ENCODE data around the gene ATF4. TPM values are rescaled to one million over a fixed set of nuclear protein-coding genes. Genes with fewer than 3 reads are reported as not detected.

The ATF4 gene
- total RNA-seq, 1 experiment from 2014 or later: 608 TPM

DNA sequence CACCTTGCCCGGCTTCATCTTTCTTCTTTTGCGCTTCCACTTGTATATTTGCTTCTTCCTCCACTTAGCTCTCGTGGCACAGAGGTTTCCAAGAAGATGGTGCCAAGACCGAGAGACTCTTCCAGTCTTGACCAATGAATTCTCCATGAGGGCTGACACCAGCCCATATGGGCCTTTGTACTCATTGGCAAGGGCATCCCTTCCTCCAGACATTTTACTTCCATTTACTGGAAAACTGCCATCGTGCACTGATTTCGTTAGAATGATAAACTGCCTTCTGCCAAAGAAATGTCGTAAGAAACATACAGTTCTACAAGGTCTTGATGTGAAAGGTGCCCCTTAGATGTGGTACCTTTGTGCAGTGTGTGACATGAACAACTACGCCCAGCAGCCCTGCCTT lies 22.9 kb upstream of the ATF4 start:
- CTCF ChIA-PET: interaction anchor here (1.3 to 9.0 kb wide), 2 partner anchors 32 to 680 kb away, joined by 3 to 86 read pairs; partner anchors contain the start of gene TNRC6B
- BruUV-seq (replicated peaks): no TSS peak
- RAD21 ChIA-PET (ENCODE audit: low non-redundant PET in 1 of 2, low total read pairs in 2 of 2, uncharacterized antibody in 2 of 2, unreplicated experiment in 2 of 2): no interaction called here
- H3K36me3 ChIP-seq (ENCODE audit: control insufficient read depth in 1 of 2, insufficient read depth in 2 of 2, low read length in 2 of 2): no peaks in the 10 kb centered on the region
- no peak overlapping the region for H3K4me2 ChIP-seq (ENCODE audit: low read length)
- intact Hi-C loops (cut with micrococcal nuclease): no loop called here
- H3K27ac ChIP-seq (ENCODE audit: low read depth, low read length): no peak overlapping the region
- DNase-seq (ENCODE audit: low read depth, low spot score) (no peak), ATAC-seq (no peak)
- peaks cover 3% of the 10 kb centered on the region for H3K79me2 ChIP-seq (ENCODE audit: insufficient read depth, low read length)
- H3K9me3 ChIP-seq (ENCODE audit: control insufficient read depth in 1 of 2, insufficient read depth in 1 of 2, low read depth in 1 of 2, low read length in 2 of 2): no peaks in the 10 kb centered on the region
- POLR2A ChIA-PET: interaction anchor here (1.8 to 1.9 kb wide), 2 partner anchors 22 to 25 kb away, joined by 5 to 21 read pairs; partner anchors contain the start of gene ATF4
- H3K4me1 ChIP-seq (ENCODE audit: control insufficient read depth in 1 of 2, insufficient read depth in 2 of 2, low read length in 2 of 2): peaks cover 17 to 49% of the 10 kb centered on the region in 2 experiments
- no peak overlapping the region for H3K4me3 ChIP-seq (replicated peaks in 1 of 2; ENCODE audit: low read depth in 1 of 2, low read length in 2 of 2)
- H3K9me2 ChIP-seq (ENCODE audit: insufficient read depth): no peaks in the 10 kb centered on the region
- no peaks in the 10 kb centered on the region for H3K27me3 ChIP-seq (ENCODE audit: insufficient read depth, low read length)
- no peak overlapping the region for H3K9ac ChIP-seq (ENCODE audit: low read length)
- H4K20me1 ChIP-seq (ENCODE audit: insufficient read depth): no peaks in the 10 kb centered on the region
- H2AFZ ChIP-seq (ENCODE audit: low read depth, low read length, poor library complexity, severe bottlenecking): no peak overlapping the region
- no peak for TF ChIP-seq CEBPB (IDR thresholded peaks at IDR 0.05; ENCODE audit: low read depth)
- TF ChIP-seq POLR2A (IDR thresholded peaks at IDR 0.05; ENCODE audit: borderline replicate concordance, extremely low read depth, insufficient read depth, insufficient read length): no peak
- TF ChIP-seq, protein P1, sequence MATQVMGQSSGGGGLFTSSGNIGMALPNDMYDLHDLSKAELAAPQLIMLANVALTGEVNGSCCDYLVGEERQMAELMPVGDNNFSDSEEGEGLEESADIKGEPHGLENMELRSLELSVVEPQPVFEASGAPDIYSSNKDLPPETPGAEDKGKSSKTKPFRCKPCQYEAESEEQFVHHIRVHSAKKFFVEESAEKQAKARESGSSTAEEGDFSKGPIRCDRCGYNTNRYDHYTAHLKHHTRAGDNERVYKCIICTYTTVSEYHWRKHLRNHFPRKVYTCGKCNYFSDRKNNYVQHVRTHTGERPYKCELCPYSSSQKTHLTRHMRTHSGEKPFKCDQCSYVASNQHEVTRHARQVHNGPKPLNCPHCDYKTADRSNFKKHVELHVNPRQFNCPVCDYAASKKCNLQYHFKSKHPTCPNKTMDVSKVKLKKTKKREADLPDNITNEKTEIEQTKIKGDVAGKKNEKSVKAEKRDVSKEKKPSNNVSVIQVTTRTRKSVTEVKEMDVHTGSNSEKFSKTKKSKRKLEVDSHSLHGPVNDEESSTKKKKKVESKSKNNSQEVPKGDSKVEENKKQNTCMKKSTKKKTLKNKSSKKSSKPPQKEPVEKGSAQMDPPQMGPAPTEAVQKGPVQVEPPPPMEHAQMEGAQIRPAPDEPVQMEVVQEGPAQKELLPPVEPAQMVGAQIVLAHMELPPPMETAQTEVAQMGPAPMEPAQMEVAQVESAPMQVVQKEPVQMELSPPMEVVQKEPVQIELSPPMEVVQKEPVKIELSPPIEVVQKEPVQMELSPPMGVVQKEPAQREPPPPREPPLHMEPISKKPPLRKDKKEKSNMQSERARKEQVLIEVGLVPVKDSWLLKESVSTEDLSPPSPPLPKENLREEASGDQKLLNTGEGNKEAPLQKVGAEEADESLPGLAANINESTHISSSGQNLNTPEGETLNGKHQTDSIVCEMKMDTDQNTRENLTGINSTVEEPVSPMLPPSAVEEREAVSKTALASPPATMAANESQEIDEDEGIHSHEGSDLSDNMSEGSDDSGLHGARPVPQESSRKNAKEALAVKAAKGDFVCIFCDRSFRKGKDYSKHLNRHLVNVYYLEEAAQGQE (IDR thresholded peaks at IDR 0.05; ENCODE audit: low read depth): no peak
- TF ChIP-seq JUND (IDR thresholded peaks at IDR 0.05): no peak
- no peak for TF ChIP-seq YY1 (IDR thresholded peaks at IDR 0.05; ENCODE audit: extremely low read depth, insufficient replicate concordance, low read depth, low read length)
- TF ChIP-seq SIN3A (IDR thresholded peaks at IDR 0.05; ENCODE audit: low read depth): no peak
- TF ChIP-seq POLR2AphosphoS5 (IDR thresholded peaks at IDR 0.05; ENCODE audit: low read depth, low read length): no peak
- TF ChIP-seq, protein P2, sequence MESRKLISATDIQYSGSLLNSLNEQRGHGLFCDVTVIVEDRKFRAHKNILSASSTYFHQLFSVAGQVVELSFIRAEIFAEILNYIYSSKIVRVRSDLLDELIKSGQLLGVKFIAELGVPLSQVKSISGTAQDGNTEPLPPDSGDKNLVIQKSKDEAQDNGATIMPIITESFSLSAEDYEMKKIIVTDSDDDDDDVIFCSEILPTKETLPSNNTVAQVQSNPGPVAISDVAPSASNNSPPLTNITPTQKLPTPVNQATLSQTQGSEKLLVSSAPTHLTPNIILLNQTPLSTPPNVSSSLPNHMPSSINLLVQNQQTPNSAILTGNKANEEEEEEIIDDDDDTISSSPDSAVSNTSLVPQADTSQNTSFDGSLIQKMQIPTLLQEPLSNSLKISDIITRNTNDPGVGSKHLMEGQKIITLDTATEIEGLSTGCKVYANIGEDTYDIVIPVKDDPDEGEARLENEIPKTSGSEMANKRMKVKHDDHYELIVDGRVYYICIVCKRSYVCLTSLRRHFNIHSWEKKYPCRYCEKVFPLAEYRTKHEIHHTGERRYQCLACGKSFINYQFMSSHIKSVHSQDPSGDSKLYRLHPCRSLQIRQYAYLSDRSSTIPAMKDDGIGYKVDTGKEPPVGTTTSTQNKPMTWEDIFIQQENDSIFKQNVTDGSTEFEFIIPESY (IDR thresholded peaks at IDR 0.05; ENCODE audit: extremely low read depth, insufficient replicate concordance, low read length): no peak
- TF ChIP-seq SRF (IDR thresholded peaks at IDR 0.05; ENCODE audit: low read depth): no peak
